ENCODE data around the gene ZNRF3. TPM values are rescaled to one million over a fixed set of nuclear protein-coding genes. Genes with fewer than 3 reads are reported as not detected.

Gene ZNRF3
- total RNA-seq, 1 donor from 2014 or later, result 18.5 TPM

DNA sequence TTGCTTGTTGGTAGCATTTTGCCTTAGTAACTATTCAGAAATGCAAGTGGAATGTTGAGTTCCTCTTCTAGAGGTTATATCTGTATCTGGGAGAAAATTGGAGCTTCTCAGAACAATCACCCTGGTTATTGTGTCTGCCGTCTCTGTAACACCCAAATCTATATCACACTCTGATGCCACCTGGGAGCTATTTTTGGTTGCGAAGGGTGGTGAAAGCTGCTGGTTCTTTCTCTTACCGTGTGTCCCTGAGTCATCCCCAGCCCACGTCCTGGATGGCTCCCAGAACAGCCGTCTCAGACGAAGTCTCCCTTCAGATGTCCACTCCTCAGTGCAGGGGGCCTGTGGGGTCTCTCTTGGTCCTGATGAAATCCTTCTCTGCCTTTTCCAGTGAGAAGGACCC is 94.8 kb downstream of the ZNRF3 start:
- H3K36me3 Mint-ChIP-seq (ENCODE audit: low read depth), result no peaks in the 10 kb centered on the region
- no peak overlapping the region for H3K4me3 Mint-ChIP-seq
- DNase-seq (ENCODE audit: low read depth, low spot score), result no peak
- H3K9me3 Mint-ChIP-seq, result no peaks in the 10 kb centered on the region
- no peaks in the 10 kb centered on the region for H3K27me3 Mint-ChIP-seq (ENCODE audit: low read depth)
- H3K27ac Mint-ChIP-seq (ENCODE audit: unreplicated experiment), result peak overlapping the region; percentile 69
- TF ChIP-seq, protein P1, sequence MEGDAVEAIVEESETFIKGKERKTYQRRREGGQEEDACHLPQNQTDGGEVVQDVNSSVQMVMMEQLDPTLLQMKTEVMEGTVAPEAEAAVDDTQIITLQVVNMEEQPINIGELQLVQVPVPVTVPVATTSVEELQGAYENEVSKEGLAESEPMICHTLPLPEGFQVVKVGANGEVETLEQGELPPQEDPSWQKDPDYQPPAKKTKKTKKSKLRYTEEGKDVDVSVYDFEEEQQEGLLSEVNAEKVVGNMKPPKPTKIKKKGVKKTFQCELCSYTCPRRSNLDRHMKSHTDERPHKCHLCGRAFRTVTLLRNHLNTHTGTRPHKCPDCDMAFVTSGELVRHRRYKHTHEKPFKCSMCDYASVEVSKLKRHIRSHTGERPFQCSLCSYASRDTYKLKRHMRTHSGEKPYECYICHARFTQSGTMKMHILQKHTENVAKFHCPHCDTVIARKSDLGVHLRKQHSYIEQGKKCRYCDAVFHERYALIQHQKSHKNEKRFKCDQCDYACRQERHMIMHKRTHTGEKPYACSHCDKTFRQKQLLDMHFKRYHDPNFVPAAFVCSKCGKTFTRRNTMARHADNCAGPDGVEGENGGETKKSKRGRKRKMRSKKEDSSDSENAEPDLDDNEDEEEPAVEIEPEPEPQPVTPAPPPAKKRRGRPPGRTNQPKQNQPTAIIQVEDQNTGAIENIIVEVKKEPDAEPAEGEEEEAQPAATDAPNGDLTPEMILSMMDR (conservative IDR thresholded peaks at IDR 0.05), result no peak
- H3K4me1 Mint-ChIP-seq, result peaks cover 49% of the 10 kb centered on the region

DNA sequence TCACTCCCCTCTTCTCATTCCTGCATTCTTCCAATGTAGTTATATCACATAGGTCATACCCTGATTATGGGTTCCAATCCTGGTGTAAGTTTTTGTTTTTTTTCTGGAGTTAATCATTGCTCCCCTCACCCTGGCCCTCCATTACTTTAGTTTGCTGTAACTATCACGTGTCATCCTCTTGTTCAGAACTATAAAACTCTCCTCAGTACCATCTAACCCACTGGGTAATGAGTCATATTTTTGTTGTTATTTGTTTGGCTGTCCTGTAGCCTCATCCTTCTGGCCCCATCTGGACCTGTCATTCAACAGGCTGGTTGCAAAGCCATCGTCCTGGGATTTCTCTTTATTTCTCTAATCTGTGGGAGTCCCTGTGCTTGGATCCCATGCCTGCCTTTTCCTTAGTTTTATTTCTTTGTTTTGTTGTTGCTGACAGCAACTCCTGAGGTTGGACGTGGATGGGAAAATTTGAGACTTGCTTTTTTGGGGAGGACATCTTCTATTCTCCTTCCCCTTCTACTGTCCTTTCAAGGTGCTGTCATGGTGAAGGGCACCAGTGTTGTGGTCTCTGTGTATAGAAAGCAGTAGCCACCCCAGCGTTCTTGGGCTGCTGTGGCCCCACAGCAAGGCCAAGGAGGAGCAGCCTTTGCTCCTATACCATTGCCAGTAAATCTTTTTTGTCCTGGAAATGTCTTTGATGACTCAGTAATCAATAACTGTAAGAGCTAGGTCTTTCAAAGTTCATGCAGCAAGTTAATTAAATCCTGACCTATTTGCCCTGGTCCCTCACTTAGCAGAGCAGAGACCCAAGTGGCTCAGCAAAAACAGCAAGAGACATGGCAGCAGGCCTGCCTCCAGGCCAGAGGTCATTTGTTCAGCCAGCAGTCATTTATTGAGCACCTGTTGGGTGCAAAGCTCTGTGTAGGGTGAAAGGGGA is 95.8 kb downstream of the ZNRF3 start:
- no peak overlapping the region for H3K4me3 Mint-ChIP-seq
- H3K4me1 Mint-ChIP-seq, result peaks cover 56% of the 10 kb centered on the region
- no peak for DNase-seq (ENCODE audit: low read depth, low spot score)
- H3K27ac Mint-ChIP-seq (ENCODE audit: unreplicated experiment), result no peak overlapping the region
- TF ChIP-seq, protein P1 (conservative IDR thresholded peaks at IDR 0.05), result no peak
- H3K27me3 Mint-ChIP-seq (ENCODE audit: low read depth), result no peaks in the 10 kb centered on the region
- H3K36me3 Mint-ChIP-seq (ENCODE audit: low read depth), result no peaks in the 10 kb centered on the region
- H3K9me3 Mint-ChIP-seq, result no peaks in the 10 kb centered on the region

DNA sequence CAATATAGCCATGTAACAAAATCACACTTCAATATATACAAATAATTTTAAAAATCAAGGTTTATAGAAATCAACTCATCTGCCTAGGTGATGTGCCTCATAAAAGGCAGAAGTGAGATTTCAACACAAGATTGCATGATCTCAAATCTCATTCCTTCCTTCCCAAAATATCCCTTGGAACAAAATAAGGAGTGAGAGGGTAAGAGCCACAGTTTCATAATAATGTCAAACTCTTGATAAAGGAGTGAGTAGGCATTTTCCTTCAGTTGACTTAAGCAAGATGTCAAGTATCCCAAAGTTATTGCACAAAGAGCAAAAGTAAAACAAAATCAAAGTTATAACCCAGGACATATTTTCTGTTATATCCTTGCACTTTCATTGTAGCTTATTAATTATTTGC is 97.0 kb downstream of the ZNRF3 start:
- Mint-ChIP-seq H3K4me3 (no peak overlapping the region), H3K4me1 (peaks cover 65% of the 10 kb centered on the region)

DNA sequence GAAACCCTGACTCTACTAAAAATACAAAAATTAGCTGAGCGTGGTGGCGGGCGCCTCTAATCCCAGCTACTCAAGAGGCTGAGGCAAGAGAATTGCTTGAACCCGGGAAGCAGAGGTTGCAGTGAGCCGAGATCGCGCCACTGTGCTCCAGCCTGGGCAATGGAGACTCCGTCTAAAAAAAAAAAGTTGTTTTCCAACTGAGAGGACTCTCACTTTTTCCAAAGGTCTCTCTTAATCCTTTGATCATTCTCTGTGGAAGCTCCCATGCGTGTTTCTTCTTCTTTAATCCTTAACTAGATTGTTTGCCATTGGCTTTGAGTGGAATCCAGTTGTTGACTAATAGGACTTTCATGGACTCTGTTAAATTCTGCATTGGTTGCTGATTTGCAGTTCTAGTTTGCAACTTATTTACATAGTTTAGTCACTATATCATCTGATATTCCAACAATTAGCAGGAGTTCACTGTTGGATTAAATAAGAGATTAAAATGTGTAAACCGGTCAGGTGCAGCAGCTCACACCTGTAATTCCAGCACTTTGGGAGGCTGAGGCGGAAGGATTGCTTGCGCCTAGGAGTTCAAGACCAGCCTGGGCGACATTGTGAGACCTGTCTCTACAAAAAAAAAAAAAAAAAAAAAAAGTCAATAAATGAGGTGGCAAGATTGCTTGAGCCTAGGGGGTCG is 98.6 kb downstream of the ZNRF3 start:
- no peak overlapping the region for H3K4me3 Mint-ChIP-seq
- TF ChIP-seq, protein P1 (conservative IDR thresholded peaks at IDR 0.05), result no peak
- peaks cover 4% of the 10 kb centered on the region for H3K9me3 Mint-ChIP-seq
- H3K27ac Mint-ChIP-seq (ENCODE audit: unreplicated experiment), result peak overlapping the region; percentile 43
- H3K4me1 Mint-ChIP-seq, result peaks cover 65% of the 10 kb centered on the region
- DNase-seq (ENCODE audit: low read depth, low spot score), result no peak
- no peaks in the 10 kb centered on the region for H3K27me3 Mint-ChIP-seq (ENCODE audit: low read depth)
- peaks cover 15% of the 10 kb centered on the region for H3K36me3 Mint-ChIP-seq (ENCODE audit: low read depth)

More for the DNA sequence above, 97.0 kb downstream of the ZNRF3 start:
- TF ChIP-seq, protein P1 (conservative IDR thresholded peaks at IDR 0.05), result no peak
- Mint-ChIP-seq H3K9me3 (peaks cover 4% of the 10 kb centered on the region), H3K27me3 (ENCODE audit: low read depth) (no peaks in the 10 kb centered on the region), H3K36me3 (ENCODE audit: low read depth) (peaks cover 3% of the 10 kb centered on the region), H3K27ac (ENCODE audit: unreplicated experiment) (no peak overlapping the region)
- no peak for DNase-seq (ENCODE audit: low read depth, low spot score)

DNA sequence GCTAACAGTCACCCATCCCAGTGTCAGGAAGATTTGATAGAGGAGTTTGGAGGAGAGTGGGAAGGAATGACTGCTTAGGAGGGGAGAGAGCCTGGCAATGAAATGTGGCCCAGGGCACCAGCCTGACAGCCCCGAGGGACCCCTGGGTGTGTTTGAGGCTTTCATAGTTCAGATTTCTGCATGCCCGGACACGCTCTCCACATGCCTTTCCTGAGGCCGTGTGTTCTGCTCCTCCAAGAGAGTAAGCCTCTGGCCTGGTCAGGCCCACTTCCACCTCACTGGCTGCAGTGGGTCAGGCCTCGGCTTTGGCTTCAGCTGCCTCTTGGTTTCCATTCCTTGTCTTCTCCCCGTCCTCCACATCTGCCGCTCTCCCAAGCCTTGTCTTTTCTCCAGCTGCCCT is 99.8 kb downstream of the ZNRF3 start:
- Mint-ChIP-seq H3K36me3 (ENCODE audit: low read depth) (peaks cover 17% of the 10 kb centered on the region), H3K27me3 (ENCODE audit: low read depth) (no peaks in the 10 kb centered on the region), H3K4me3 (no peak overlapping the region), H3K27ac (ENCODE audit: unreplicated experiment) (no peak overlapping the region), H3K9me3 (peaks cover 4% of the 10 kb centered on the region), H3K4me1 (peaks cover 52% of the 10 kb centered on the region)
- DNase-seq (ENCODE audit: low read depth, low spot score), result no peak
- TF ChIP-seq, protein P1 (conservative IDR thresholded peaks at IDR 0.05), result no peak

All from neural crest cell (in vitro differentiated cells).